AG10803 (cell line): ENCODE measurements around the gene APBB2.
"Not testable (repeated sequence)": the region's sequence is repeated elsewhere in the genome, so short reads cannot be mapped to it uniquely, and the experiment has no call there.

ENCODE experiments used
- DNase-seq: peaks from one replicate; pipeline ENCODE4 v3.0.0; 2010; ENCODE audit warnings: low read depth
- H3K4me3 ChIP-seq: 2 replicates; pipeline ENCODE4 v1.5.1; 2011; ENCODE audit warnings: mild to moderate bottlenecking, low read length, control low read depth
- TF ChIP-seq, protein P1 (sequence below): conservative IDR thresholded peaks from 2 replicates; pipeline ENCODE4 v1.5.1; 2011; ENCODE audit warnings: mild to moderate bottlenecking, low read length, control low read depth, inconsistent platforms

Gene APBB2

DNA sequence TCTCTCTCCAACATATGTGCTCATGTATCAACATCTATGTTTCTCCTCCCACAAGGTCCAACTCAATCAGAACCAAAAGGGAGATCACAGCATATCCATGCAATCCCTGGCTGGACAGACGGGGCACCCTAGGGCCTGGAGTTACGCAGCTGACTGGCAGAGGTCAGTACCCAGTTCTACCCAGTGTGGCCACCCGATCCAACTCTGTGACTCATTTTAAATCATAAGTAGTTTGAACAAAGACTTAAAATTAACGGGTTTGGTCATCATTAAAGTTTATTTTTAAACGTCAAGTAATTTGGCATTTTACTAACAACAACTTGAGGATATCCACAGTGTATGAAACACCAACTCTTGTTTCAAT, 59.5 kb downstream of the APBB2 start:
- DNase-seq = no peak
- TF ChIP-seq, protein P1, sequence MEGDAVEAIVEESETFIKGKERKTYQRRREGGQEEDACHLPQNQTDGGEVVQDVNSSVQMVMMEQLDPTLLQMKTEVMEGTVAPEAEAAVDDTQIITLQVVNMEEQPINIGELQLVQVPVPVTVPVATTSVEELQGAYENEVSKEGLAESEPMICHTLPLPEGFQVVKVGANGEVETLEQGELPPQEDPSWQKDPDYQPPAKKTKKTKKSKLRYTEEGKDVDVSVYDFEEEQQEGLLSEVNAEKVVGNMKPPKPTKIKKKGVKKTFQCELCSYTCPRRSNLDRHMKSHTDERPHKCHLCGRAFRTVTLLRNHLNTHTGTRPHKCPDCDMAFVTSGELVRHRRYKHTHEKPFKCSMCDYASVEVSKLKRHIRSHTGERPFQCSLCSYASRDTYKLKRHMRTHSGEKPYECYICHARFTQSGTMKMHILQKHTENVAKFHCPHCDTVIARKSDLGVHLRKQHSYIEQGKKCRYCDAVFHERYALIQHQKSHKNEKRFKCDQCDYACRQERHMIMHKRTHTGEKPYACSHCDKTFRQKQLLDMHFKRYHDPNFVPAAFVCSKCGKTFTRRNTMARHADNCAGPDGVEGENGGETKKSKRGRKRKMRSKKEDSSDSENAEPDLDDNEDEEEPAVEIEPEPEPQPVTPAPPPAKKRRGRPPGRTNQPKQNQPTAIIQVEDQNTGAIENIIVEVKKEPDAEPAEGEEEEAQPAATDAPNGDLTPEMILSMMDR = no peak; the same call in 1 of the 2 replicates
- H3K4me3 ChIP-seq = no peak overlapping the region

DNA sequence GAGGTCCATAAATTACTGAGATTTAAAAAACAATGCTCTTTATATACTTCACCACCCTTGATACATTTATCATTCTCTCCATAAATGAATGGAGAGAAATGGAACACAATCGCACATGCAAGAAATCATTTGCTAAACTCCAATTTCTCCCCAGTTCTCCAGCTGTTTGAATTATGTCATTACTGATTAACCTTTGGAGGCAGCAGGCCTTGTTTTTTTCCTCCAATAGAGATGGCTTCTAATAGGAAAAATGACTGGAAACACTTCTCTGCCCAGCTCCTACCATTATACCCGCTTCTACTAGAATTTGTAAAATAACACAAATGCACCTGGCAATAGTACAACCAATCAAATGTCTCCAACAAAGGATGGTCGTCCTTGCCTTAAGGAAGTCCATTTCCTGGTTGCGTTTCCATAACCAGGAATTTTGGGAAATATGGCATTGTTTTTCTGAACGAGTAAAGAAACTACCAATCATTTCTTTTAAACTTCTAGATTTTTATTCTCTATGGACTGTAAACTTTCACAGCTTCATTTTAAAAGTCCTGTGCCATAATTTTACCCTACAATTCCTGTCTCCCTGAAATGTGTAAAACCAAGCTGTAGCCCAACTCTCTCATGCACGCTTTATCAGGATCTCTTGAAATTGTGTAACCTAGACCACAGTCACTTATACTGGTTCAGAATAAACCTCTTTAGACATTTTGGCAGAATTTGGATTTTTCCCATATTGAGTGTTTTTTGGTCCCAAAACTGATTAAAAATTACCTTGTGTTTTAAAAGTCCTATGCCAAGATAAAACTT, 60.1 kb downstream of the APBB2 start:
- DNase-seq = no peak
- no peak overlapping the region for H3K4me3 ChIP-seq
- TF ChIP-seq, protein P1 = no peak

DNA sequence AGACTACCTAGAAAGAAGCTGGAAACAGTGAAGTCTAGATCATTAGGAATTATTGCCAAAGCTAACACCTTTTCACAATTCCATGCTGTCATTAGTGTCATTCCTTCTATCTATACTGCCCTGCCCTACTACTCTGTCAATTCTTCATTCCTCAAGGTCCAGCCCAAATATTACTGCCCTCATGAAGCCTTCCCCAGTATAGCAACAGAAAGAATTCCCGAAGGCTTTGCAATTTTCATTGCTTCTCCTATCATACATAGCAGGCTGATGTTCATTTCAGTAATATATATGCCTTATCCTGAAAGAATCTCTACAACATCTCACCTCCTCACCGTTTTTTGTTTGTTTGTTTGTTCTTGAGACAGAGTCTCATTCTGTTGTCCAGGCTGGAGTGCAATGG, 63.9 kb downstream of the APBB2 start:
- H3K4me3 ChIP-seq = no peak overlapping the region
- TF ChIP-seq, protein P1 = no peak
- DNase-seq = no peak

DNA sequence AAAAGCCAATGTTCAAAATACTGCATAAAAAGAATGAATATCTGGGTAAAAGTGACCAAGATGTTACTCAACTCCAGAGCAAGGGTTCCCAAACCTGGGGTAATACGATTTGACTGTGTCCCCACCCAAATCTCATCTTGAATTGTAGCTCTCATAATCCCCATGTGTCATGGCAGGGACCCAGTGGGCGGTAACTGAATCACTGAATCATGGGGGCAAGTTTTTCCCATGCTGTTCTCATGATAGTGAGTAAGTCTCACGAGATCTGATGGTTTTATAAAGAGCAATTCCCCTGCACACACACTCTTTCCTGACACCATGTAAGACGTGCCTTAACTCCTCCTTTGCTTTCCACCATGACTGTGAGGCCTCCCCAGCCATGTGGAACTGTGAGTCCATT, 64.8 kb downstream of the APBB2 start:
- DNase-seq, H3K4me3 ChIP-seq: not testable (repeated sequence)

DNA sequence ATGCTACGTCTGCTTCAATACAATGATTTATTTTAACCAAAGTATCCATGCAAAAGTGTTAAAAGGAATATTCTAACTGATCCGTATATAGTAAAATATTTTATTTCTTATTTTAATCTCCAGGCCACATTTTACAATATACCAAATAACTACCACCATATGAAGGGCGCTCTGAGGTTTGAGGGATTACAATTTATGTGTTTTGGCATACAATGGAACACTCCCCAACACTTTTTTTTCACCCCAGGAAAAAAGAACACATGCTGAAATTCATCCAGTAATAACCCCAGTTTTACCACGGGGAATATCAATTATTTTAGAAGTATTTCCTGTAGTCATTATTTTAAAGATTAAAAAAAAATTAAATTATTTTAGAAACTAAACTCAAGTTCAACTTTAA, 65.4 kb downstream of the APBB2 start:
- no peak overlapping the region for H3K4me3 ChIP-seq
- TF ChIP-seq, protein P1 = no peak
- DNase-seq = no peak

DNA sequence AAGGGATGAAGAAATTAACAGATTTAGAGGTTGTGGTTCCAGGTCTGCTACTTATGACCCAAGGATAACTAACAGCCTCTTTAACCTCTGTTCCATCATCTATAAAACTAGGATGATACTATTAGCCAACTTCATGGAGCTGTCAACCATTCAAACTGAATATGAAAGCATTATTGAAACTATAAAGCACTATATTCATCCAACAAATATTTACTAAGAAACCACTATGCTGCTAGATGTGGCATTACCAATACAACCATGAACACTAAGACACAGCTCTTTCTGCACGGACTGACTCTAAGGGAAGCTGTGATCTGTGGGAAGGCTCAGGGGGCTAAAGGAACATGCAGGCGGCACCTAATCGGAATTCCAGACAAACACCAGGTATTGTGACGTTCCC, 66.0 kb downstream of the APBB2 start:
- DNase-seq = no peak
- TF ChIP-seq, protein P1 = no peak
- H3K4me3 ChIP-seq = no peak overlapping the region

DNA sequence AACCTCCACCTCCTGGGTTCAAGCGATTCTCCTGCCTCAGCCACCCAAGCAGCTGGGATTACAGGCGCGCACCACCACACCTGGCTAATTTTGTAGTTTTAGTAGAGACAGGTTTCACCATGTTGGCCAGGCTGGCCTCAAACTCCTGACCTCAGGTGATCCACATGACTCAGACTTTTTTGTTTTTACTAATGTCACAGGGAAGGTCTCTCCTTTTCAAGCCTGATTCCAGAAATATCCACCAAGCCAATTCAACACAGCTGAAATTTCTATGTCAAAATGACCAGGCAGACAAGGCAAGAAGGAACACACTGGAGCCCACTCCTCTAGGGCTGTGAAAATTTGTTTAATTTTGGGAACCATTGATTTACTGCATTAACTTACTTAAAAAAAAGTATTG, 66.8 kb downstream of the APBB2 start:
- not testable (repeated sequence) for H3K4me3 ChIP-seq, DNase-seq

DNA sequence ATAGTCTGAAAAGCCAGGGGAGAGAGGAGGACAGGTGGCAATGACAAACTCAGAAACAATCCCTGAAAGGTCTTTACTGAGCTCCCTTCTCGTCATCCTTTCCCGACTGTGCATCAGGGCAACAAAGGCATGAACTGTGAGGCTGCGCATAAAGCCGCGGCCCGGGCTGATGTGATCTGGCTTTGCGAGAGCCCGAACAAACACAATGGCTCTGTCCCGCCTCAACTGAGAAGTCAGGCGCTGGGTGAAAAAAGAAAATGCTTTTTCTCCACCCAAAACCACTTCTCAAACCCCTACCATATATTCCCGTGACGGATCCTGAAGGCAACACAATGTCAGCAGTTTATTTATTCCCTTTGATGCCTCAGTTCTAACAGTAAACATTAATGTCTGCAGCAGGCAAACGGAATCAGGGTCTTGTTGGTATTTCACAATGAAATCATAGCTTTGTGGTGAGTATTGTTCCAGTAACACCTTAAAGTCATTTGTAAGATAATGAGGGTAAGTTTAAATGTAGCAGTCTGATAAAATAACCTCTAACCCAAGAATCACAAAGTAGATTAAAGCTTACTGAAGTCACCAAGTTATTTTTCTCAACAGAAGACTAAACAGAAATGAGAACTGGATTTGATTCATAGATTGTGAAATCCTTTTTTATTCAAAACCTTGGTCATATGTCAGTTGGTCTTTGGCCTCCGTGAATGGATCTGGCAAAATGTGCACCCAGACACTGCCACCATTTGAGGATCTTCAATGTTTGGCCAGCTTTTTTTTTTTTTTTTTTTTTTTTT, 67.4 kb downstream of the APBB2 start:
- DNase-seq = peak; percentile 69
- TF ChIP-seq, protein P1 = no peak
- H3K4me3 ChIP-seq = peak overlapping the region; percentile 17
